ENCODE measurements around the gene NUDT3.

The NUDT3 gene

GRCh38 chr6:34339432-34339831 is 53.0 kb downstream of the NUDT3 start:
- Histone ChIP-seq H3K27me3 (no peaks in the 10 kb centered on the region), H3K36me3 (no peaks in the 10 kb centered on the region), H3K9me3 (no peaks in the 10 kb centered on the region), H3K27ac (peak overlapping the region; percentile 59), H3K4me3 (ENCODE audit: low read depth in 1 of 2, low read length in 1 of 2) (no peak overlapping the region), H3K4me1 (ENCODE audit: control insufficient read depth in 1 of 2, insufficient read depth in 1 of 2, low read depth in 1 of 2, low read length in 1 of 2) (peaks cover 35 to 61% of the 10 kb centered on the region in 2 experiments)
- no peak for TF ChIP-seq CTCF (IDR thresholded peaks at IDR 0.05)

GRCh38 chr6:34338811-34339210 is 53.7 kb downstream of the NUDT3 start:
- Histone ChIP-seq H3K36me3 (no peaks in the 10 kb centered on the region), H3K4me3 (ENCODE audit: low read depth in 1 of 2, low read length in 1 of 2) (no peak overlapping the region), H3K4me1 (ENCODE audit: control insufficient read depth in 1 of 2, insufficient read depth in 1 of 2, low read depth in 1 of 2, low read length in 1 of 2) (peaks cover 38 to 60% of the 10 kb centered on the region in 2 experiments), H3K9me3 (no peaks in the 10 kb centered on the region), H3K27me3 (no peaks in the 10 kb centered on the region), H3K27ac (peak overlapping the region; percentile 59)
- TF ChIP-seq CTCF (IDR thresholded peaks at IDR 0.05), result no peak

- H3K27ac ChIP-seq, result peak overlapping the region; percentile 59
- peaks cover 42 to 64% of the 10 kb centered on the region in 2 experiments for H3K4me1 ChIP-seq (ENCODE audit: control insufficient read depth in 1 of 2, insufficient read depth in 1 of 2, low read depth in 1 of 2, low read length in 1 of 2)
- H3K27me3 ChIP-seq, result no peaks in the 10 kb centered on the region
- H3K4me3 ChIP-seq (ENCODE audit: low read depth in 1 of 2, low read length in 1 of 2), result no peak overlapping the region
- no peaks in the 10 kb centered on the region for H3K36me3 ChIP-seq
- no peak for TF ChIP-seq CTCF (IDR thresholded peaks at IDR 0.05)
- H3K9me3 ChIP-seq, result no peaks in the 10 kb centered on the region
These were observed 54.1 kb downstream of the NUDT3 start for GRCh38 chr6:34338377-34338776.

GRCh38 chr6:34334796-34335416 is 57.6 kb downstream of the NUDT3 start:
- Histone ChIP-seq H3K4me3 (ENCODE audit: low read depth in 1 of 2, low read length in 1 of 2) (no peak overlapping the region), H3K4me1 (ENCODE audit: control insufficient read depth in 1 of 2, insufficient read depth in 1 of 2, low read depth in 1 of 2, low read length in 1 of 2) (peaks cover 59 to 68% of the 10 kb centered on the region in 2 experiments), H3K36me3 (no peaks in the 10 kb centered on the region), H3K9me3 (no peaks in the 10 kb centered on the region), H3K27ac (peak overlapping the region; percentile 25), H3K27me3 (no peaks in the 10 kb centered on the region)
- no peak for TF ChIP-seq CTCF (IDR thresholded peaks at IDR 0.05)

GRCh38 chr6:34333858-34334257 is 58.6 kb downstream of the NUDT3 start:
- Histone ChIP-seq H3K4me3 (ENCODE audit: low read depth in 1 of 2, low read length in 1 of 2) (no peak overlapping the region), H3K27ac (peak overlapping the region; percentile 87), H3K27me3 (no peaks in the 10 kb centered on the region), H3K4me1 (ENCODE audit: control insufficient read depth in 1 of 2, insufficient read depth in 1 of 2, low read depth in 1 of 2, low read length in 1 of 2) (peaks cover 53 to 61% of the 10 kb centered on the region in 2 experiments), H3K36me3 (no peaks in the 10 kb centered on the region), H3K9me3 (no peaks in the 10 kb centered on the region)
- TF ChIP-seq CTCF (IDR thresholded peaks at IDR 0.05), result no peak
